ENCODE results near the gene NECTIN4. TPM values are rescaled to one million over a fixed set of nuclear protein-coding genes. Genes with fewer than 3 reads are reported as not detected.
A peak's percentile ranks its signal among the peaks of the same experiment; 100 is the strongest.
"Not testable (repeated sequence)": the region's sequence is repeated elsewhere in the genome, so short reads cannot be mapped to it uniquely, and the experiment has no call there.

The NECTIN4 gene
- total RNA-seq, 3 donors from 2014 or later = 1.6 to 5.4 (median 4.6) TPM

GRCh38 chr1:161121834-161122233 lies 32.5 kb upstream of the NECTIN4 start:
- no peak overlapping the region for H3K4me3 ChIP-seq
- DNase-seq (no peak), ATAC-seq (no peak)
- intact Hi-C loops (cut with DNase I, micrococcal nuclease) = no loop called here
- peaks cover 23% of the 10 kb centered on the region for H3K4me1 ChIP-seq (ENCODE audit: low read depth)
- no peak for TF ChIP-seq CTCF (IDR thresholded peaks at IDR 0.05)
- H3K9me3 ChIP-seq = no peaks in the 10 kb centered on the region
- H3K36me3 ChIP-seq (ENCODE audit: low read depth) = peaks cover 11% of the 10 kb centered on the region

DNA sequence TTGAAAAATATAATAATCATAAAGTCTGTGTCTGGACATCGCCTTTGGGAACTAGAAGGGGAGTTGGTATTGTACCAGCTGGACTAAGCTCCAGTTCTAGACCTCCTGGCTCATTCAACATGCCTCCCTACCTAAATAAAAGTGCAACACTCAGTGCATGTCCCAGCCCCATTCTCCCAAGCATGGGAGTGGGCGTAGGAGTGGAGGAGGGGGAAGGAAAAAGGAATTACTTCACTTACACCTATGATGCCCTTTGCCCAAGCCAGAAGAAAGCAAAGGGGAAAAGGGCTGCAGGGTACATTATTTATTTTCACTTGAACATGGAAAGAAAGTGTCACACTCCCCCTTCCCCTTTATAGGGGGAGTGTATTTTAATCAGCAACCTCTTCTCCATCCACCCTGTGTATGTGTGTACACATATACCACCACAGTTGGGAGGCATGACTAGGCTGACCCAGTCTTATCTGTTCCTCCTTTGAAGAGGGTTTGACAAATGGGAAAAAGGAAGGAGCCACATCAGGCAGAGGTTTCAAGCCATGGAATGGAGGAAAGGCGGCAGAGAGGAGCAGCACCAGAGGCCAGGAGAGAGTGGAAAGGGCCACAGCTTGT lies 31.8 kb upstream of the NECTIN4 start:
- peaks cover 30% of the 10 kb centered on the region for H3K4me1 ChIP-seq (ENCODE audit: low read depth)
- no peaks in the 10 kb centered on the region for H3K9me3 ChIP-seq
- intact Hi-C loops (cut with DNase I, micrococcal nuclease) = no loop called here
- DNase-seq (no peak), ATAC-seq (no peak)
- H3K4me3 ChIP-seq = no peak overlapping the region
- peaks cover 11% of the 10 kb centered on the region for H3K36me3 ChIP-seq (ENCODE audit: low read depth)
- TF ChIP-seq CTCF (IDR thresholded peaks at IDR 0.05) = no peak

GRCh38 chr1:161119092-161119903 lies 29.9 kb upstream of the NECTIN4 start:
- peak; percentile 47 to 65 (median 60) for DNase-seq
- H3K9me3 ChIP-seq = no peaks in the 10 kb centered on the region
- intact Hi-C loops (cut with DNase I, micrococcal nuclease) = no loop called here
- H3K4me3 ChIP-seq = no peak overlapping the region
- TF ChIP-seq CTCF (IDR thresholded peaks at IDR 0.05) = no peak
- peaks cover 11% of the 10 kb centered on the region for H3K36me3 ChIP-seq (ENCODE audit: low read depth)
- H3K4me1 ChIP-seq (ENCODE audit: low read depth) = peaks cover 35% of the 10 kb centered on the region
- peak; percentile 59 for ATAC-seq

DNA sequence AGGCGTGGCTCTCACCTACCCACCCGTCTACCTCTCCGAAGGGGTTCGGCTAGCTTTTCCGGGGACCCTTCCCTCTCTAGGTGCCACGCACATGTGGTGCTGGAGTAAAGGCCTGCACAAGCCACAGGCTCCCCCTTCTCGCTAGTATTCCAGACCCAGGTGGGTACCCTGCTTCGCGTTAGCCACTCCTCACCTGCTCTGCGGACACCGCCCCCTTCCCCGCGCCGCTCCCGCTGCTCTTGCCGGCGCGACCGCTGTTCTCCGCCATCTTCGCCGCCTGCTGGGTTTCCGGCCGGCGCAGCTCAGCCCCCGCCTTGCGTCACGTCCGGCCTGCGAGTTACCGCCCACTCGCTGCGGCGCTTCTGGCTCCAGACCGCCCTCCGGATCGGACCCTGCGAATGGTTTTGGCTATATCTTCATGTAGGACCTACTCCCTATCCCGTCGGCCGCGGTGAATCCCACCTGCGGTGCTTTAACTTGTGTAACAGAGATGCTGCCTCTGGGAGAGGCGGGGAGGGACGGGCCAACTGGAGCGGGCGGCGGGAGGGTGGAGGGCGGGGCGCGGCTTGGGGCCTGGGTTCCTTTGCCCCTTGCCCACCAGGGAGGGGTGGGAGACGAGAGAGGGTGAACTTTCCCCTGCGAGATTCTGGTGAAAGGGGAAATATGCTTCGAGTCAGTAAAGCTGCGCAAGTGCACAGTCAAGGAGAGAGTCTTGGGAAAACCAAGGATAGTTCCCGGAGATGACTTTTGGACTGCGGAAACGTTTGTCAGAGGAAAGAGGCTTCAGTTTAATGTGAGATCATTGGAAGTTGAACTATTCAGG lies 28.6 kb upstream of the NECTIN4 start, which contains the start of the genes NIT1 and PFDN2:
NIT1 (plus strand) TSS at position 347 of the 823 bp plus-strand sequence; CDS start at position 419, 72 bp downstream.
PFDN2 (minus strand) TSS at position 279 of the 823 bp plus-strand sequence; CDS start at position 268, 11 bp downstream.
- peak; percentile 93 for ATAC-seq
- Histone ChIP-seq H3K36me3 (ENCODE audit: low read depth) (peaks cover 9% of the 10 kb centered on the region), H3K9me3 (no peaks in the 10 kb centered on the region), H3K4me1 (ENCODE audit: low read depth) (peaks cover 35% of the 10 kb centered on the region), H3K4me3 (peak within 1 kb of the TSS; percentile 94)
- DNase-seq = peak; percentile 87 to 93 (median 92)
- intact Hi-C loops (cut with DNase I, micrococcal nuclease) = no loop called here
- no peak for TF ChIP-seq CTCF (IDR thresholded peaks at IDR 0.05)

DNA sequence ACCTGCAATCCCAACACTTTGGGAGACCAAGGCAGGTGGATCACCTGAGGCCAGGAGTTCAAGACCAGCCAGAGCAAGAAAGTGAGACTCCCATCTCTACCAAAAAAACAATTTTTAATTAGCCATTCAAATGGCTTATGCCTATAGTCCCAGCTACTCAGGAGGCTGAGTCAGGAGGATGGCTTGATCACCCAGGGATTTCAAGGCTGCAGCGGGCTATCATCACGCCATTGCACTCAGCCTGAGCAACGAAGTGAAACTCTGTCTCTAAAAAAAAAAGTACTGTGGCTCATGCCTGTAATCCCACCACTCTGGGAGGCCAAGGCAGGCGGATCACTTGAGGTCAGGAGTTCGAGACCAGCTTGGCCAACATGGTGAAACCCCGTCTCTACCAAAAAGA lies 26.6 kb upstream of the NECTIN4 start:
- H3K4me3 ChIP-seq; DNase-seq; ATAC-seq; H3K36me3 ChIP-seq (ENCODE audit: low read depth); intact Hi-C loops (cut with DNase I, micrococcal nuclease); H3K9me3 ChIP-seq: not testable (repeated sequence)
- H3K4me1 ChIP-seq (ENCODE audit: low read depth) = peaks cover 35% of the 10 kb centered on the region

All from mucosa of descending colon (tissue), 3 donors.